Activated naive CD4-positive, alpha-beta T cell treated with anti-CD3 and anti-CD28 coated beads, Interleukin-2, amount 10 ng/mL, durations not matched to agents 7 days and 5 days (primary cell): Measurements from ENCODE around the gene TBC1D22B.
A peak's percentile ranks its signal among the peaks of the same experiment; 100 is the strongest.

Source experiments
- CTCF ChIA-PET: fragments of 350-600 bp; sonication (Branson Sonifier 250); formaldehyde crosslinking; loops from one replicate; lab custom pipeline; 2021; ENCODE audit warnings: antibody characterized with exemption; lab: Charles Lee
- DNase-seq: peaks from one replicate; pipeline ENCODE4 v3.0.0-alpha.2; 2020
- H3K27ac Mint-ChIP-seq: one replicate; pipeline ENCODE4 v1.8.0; 2021; ENCODE audit warnings: mild to moderate bottlenecking, moderate library complexity, mixed read lengths
- H3K27me3 Mint-ChIP-seq: one replicate; pipeline ENCODE4 v1.8.0; 2021; ENCODE audit warnings: mild to moderate bottlenecking, mixed read lengths
- H3K36me3 Mint-ChIP-seq: one replicate; pipeline ENCODE4 v1.8.0; 2021; ENCODE audit warnings: mixed read lengths
- H3K4me1 Mint-ChIP-seq: one replicate; pipeline ENCODE4 v1.8.0; 2021; ENCODE audit warnings: mixed read lengths
- H3K4me3 Mint-ChIP-seq: one replicate; pipeline ENCODE4 v1.8.0; 2021; ENCODE audit warnings: mild to moderate bottlenecking, moderate library complexity, mixed read lengths
- H3K9me3 Mint-ChIP-seq: one replicate; pipeline ENCODE4 v1.8.0; 2021; ENCODE audit warnings: mixed read lengths

The TBC1D22B gene

DNA sequence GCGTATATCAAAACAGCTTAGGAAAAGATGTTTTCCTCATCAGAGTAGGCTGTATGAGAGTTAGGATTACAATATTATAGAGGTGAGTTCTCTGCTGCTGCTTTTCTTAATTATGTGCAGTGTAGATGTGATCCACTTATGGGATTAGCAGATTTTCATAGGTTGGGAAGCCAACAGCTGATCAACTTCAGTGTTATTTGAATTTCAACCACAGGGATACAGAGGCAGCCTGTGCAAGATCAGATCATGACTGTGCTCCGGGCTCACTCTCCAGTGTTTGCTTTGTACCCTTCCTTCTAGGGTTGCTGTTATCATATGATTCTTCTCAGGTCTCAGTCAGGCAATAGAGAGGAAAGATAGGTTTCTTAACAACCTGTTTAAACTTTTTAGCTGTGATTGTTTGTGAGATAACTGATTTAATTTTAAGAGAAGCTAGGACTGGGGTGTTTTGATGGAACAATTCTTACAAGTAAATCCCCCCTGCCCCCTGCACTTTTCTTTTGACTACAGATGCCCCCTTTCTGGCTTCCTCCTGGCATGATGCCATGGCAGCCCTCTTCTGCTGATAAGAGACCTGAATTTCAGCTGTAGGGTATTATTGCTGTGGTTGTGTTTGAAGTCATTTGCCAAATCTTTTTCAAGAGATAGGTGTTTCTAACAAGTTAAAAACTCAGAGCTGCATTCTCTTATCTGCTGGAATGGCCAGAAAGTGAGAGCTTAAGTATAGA, 104.7 kb downstream of the TBC1D22B start:
- CTCF ChIA-PET = interaction anchor here (0.9 to 1.6 kb wide), 2 partner anchors 13 to 37 kb away, joined by 3 to 5 read pairs; no protein-coding TSS in a partner anchor
- H3K27ac Mint-ChIP-seq = no peak overlapping the region

DNA sequence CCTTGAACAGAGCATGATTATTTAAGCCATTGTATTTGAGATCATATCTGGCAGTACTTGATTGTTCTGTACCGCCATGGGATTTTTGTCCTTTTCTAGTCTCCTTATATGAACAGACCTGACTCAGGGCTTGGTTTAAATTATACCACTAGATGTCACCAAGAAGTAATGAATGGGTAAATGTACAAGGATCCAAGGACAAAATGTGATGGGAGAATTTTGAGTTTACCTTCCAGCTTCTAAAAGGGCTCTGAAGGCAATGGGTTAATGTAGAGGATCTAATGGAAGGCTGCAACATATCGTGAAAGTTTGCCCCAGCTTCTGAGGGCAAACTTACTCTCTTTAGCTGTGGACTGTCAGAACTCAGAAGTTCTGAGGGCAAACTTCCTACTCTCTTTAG, 108.2 kb downstream of the TBC1D22B start:
- CTCF ChIA-PET = interaction anchor here (0.7 to 2.5 kb wide), 5 partner anchors 16 to 326 kb away, joined by 3 to 8 read pairs (median 3); no protein-coding TSS in a partner anchor
- no peak overlapping the region for H3K27ac Mint-ChIP-seq
- peaks cover 33% of the 10 kb centered on the region for H3K36me3 Mint-ChIP-seq
- H3K27me3 Mint-ChIP-seq = no peaks in the 10 kb centered on the region
- H3K4me3 Mint-ChIP-seq = no peak overlapping the region
- DNase-seq = no peak
- H3K9me3 Mint-ChIP-seq = no peaks in the 10 kb centered on the region
- peaks cover 5% of the 10 kb centered on the region for H3K4me1 Mint-ChIP-seq

More for the DNA sequence above, 104.7 kb downstream of the TBC1D22B start:
- H3K4me3 Mint-ChIP-seq = no peak overlapping the region
- H3K36me3 Mint-ChIP-seq = peaks cover 18% of the 10 kb centered on the region
- no peaks in the 10 kb centered on the region for H3K27me3 Mint-ChIP-seq
- no peaks in the 10 kb centered on the region for H3K9me3 Mint-ChIP-seq
- H3K4me1 Mint-ChIP-seq = no peaks in the 10 kb centered on the region
- no peak for DNase-seq

DNA sequence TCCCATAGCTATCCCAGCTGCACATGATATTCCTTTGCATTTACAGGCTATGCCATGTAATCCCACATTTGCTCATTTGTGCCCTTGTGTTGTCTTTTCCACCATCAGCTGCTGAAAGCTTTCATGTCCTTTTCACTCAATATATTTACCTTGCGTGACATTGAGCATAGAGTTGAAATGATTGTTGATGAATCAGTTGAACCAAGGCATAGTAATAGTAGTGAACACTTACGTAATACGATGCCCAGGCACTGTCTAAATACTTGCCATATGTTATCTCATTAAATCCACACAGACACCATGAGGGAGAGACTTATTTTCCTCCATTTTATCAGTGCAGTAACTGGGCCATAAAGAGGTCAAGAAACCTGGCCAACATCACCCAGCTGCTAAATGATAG, 109.3 kb downstream of the TBC1D22B start:
- Mint-ChIP-seq H3K27me3 (no peaks in the 10 kb centered on the region), H3K9me3 (no peaks in the 10 kb centered on the region), H3K4me1 (peaks cover 5% of the 10 kb centered on the region), H3K27ac (no peak overlapping the region), H3K4me3 (no peak overlapping the region), H3K36me3 (peaks cover 26% of the 10 kb centered on the region)
- no peak for DNase-seq
- CTCF ChIA-PET = interaction anchor here (1.1 to 2.5 kb wide), 3 partner anchors 121 to 325 kb away, joined by 3 to 8 read pairs (median 4); no protein-coding TSS in a partner anchor

DNA sequence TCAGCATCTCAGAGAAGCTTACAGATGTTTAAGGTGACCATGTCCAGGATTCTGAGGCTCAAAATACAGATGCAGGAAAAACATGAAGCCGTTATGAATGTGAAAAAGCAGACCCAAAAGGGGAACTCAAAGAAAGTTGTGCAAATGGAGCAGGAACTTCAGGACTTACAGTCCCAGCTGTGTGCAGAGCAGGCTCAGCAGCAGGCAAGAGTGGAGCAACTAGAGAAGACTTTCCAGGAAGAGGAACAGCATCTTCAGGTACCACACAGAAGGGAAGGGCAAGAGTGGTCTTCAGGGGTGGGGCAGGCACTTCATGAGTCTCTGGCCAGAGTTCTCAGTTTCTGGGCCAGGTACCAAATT, 111.4 kb downstream of the TBC1D22B start:
- CTCF ChIA-PET = no interaction called here
- H3K27ac Mint-ChIP-seq = no peak overlapping the region
- no peak for DNase-seq
- H3K27me3 Mint-ChIP-seq = no peaks in the 10 kb centered on the region
- peaks cover 22% of the 10 kb centered on the region for H3K36me3 Mint-ChIP-seq
- H3K4me1 Mint-ChIP-seq = peaks cover 5% of the 10 kb centered on the region
- no peak overlapping the region for H3K4me3 Mint-ChIP-seq
- H3K9me3 Mint-ChIP-seq = no peaks in the 10 kb centered on the region

- CTCF ChIA-PET = no interaction called here
- no peaks in the 10 kb centered on the region for H3K9me3 Mint-ChIP-seq
- no peaks in the 10 kb centered on the region for H3K27me3 Mint-ChIP-seq
- no peak overlapping the region for H3K27ac Mint-ChIP-seq
- H3K4me3 Mint-ChIP-seq = no peak overlapping the region
- H3K36me3 Mint-ChIP-seq = peaks cover 24% of the 10 kb centered on the region
- peaks cover 5% of the 10 kb centered on the region for H3K4me1 Mint-ChIP-seq
- DNase-seq = no peak
Observed at GRCh38 chr6:37369321-37370201, 112.0 kb downstream of the TBC1D22B start.

- Mint-ChIP-seq H3K27ac (no peak overlapping the region), H3K27me3 (no peaks in the 10 kb centered on the region), H3K4me3 (no peak overlapping the region), H3K36me3 (peaks cover 30% of the 10 kb centered on the region), H3K9me3 (no peaks in the 10 kb centered on the region), H3K4me1 (peaks cover 5% of the 10 kb centered on the region)
- CTCF ChIA-PET = interaction anchor here (0.6 to 1.2 kb wide), 3 partner anchors 62 to 164 kb away, joined by 3 read pairs; no protein-coding TSS in a partner anchor
- DNase-seq = no peak
Observed at GRCh38 chr6:37371154-37372083, 113.8 kb downstream of the TBC1D22B start.

DNA sequence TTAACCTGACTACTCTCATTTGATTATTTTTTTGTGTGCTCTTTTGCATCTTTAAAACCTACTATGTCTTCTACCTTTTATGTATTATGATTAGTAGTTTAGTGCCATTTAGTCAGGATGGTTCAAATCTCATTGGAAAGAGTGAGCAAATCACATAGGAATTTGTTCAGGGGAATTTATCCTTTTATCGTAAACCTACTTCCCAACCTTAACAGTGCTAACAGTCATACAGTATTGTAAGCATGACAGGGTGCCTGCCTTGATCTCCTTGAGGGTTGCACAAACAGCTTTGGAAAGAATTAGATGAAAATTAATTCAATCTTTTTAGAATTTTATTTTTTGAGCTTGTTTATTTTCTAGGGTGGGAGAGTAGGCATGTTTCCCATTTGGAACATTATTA, 114.5 kb downstream of the TBC1D22B start:
- DNase-seq = no peak
- Mint-ChIP-seq H3K4me1 (peaks cover 5% of the 10 kb centered on the region), H3K4me3 (no peak overlapping the region), H3K27me3 (no peaks in the 10 kb centered on the region), H3K9me3 (no peaks in the 10 kb centered on the region), H3K36me3 (peaks cover 31% of the 10 kb centered on the region), H3K27ac (no peak overlapping the region)
- CTCF ChIA-PET = interaction anchor here (1.0 to 1.2 kb wide), 3 partner anchors 58 to 152 kb away, joined by 3 read pairs; no protein-coding TSS in a partner anchor

DNA sequence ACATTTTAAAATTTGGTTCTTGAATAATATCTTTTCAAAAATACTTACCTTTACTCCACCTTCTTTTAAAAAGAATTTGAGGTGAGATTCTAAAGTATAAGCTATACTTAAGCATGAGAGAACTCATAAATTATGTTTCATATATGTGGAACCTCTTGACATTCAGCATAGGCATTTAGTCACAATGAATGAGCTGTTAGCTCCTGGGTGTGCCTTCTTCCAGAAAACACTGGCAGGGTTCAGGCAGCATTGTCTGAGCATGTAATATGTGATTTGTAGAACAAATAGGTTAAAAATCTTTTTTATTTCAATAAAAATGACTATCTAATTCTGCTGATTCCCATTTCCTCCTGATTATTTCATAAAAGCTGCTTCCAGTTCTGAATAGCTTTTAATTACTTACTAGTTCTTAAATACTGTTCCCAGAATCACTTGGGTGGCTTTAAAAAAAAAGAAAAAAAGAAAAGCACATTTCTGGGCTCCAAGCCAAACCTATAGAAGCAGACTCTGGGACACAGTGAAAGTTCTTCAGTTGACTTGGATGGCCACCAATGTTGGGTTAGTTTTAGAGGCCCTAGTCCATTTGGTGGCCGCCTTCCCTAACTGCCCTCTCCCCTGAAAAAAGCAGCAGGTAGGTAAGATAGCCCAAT, 116.4 kb downstream of the TBC1D22B start:
- H3K9me3 Mint-ChIP-seq = no peaks in the 10 kb centered on the region
- peaks cover 4% of the 10 kb centered on the region for H3K4me1 Mint-ChIP-seq
- H3K4me3 Mint-ChIP-seq = no peak overlapping the region
- no peaks in the 10 kb centered on the region for H3K27me3 Mint-ChIP-seq
- DNase-seq = no peak
- peaks cover 35% of the 10 kb centered on the region for H3K36me3 Mint-ChIP-seq
- CTCF ChIA-PET = interaction anchor here (1.0 to 1.2 kb wide), 3 partner anchors 9 to 48 kb away, joined by 3 to 4 read pairs (median 3); no protein-coding TSS in a partner anchor
- no peak overlapping the region for H3K27ac Mint-ChIP-seq

DNA sequence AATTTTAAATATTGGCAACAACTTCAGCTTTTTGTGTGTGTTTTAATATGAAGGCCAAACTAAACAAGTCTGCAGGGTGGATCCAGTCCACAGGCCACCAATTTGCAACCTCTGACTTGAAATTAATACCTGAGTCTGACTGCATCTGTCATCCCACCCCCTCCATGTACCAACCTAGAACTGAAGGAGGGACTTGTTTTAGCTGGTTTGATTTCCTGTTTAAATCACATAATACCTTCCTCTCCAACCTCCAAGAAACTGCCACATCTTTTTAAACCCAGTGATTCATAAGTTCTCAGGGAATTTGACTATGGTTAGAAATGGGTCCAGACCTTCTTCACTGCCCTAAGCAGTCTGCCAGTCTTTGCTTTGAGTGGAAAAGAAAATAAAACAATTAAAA, 117.8 kb downstream of the TBC1D22B start:
- Mint-ChIP-seq H3K9me3 (no peaks in the 10 kb centered on the region), H3K36me3 (peaks cover 24% of the 10 kb centered on the region), H3K27me3 (no peaks in the 10 kb centered on the region), H3K27ac (no peak overlapping the region), H3K4me3 (no peak overlapping the region), H3K4me1 (no peaks in the 10 kb centered on the region)
- CTCF ChIA-PET = no interaction called here
- DNase-seq = no peak

GRCh38 chr6:37376078-37376743, 118.6 kb downstream of the TBC1D22B start:
- no peak for DNase-seq
- Mint-ChIP-seq H3K36me3 (peaks cover 29% of the 10 kb centered on the region), H3K27ac (no peak overlapping the region), H3K4me3 (no peak overlapping the region), H3K27me3 (no peaks in the 10 kb centered on the region), H3K4me1 (no peaks in the 10 kb centered on the region), H3K9me3 (no peaks in the 10 kb centered on the region)
- CTCF ChIA-PET = interaction anchor here (0.7 kb wide), 1 partner anchor 67 kb away, joined by 5 read pairs; no protein-coding TSS in a partner anchor

DNA sequence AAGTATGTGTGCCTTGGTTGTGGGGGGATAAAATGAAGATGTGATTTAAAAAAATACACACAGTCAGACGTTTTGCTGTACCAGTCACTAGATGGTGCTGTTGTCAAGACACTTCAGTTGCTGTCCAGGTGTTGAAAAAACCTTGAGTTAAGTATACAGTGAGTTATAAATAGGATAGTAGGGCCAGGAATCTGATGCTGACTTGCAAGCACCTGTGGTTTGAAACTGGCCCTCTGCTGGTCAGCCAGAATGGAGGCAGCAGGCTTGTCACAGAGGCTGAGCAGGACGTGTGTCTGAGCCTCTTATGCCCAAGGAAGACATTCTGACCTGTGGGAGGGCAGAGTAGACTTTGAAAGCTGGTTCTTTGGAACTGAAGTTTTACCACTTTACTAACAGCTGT, 124.0 kb downstream of the TBC1D22B start:
- DNase-seq = peak; percentile 46
- H3K4me1 Mint-ChIP-seq = no peaks in the 10 kb centered on the region
- H3K9me3 Mint-ChIP-seq = no peaks in the 10 kb centered on the region
- H3K27me3 Mint-ChIP-seq = no peaks in the 10 kb centered on the region
- CTCF ChIA-PET = interaction anchor here (0.7 to 1.9 kb wide), 8 partner anchors 8 to 311 kb away, joined by 3 to 8 read pairs (median 4); no protein-coding TSS in a partner anchor
- H3K4me3 Mint-ChIP-seq = no peak overlapping the region
- H3K36me3 Mint-ChIP-seq = peaks cover 43% of the 10 kb centered on the region
- H3K27ac Mint-ChIP-seq = no peak overlapping the region
